Muscle of leg (tissue), 11 donors: ENCODE measurements around the gene PRTN3. TPM values are rescaled to one million over a fixed set of nuclear protein-coding genes. Genes with fewer than 3 reads are reported as not detected.
"Not testable (repeated sequence)": the region's sequence is repeated elsewhere in the genome, so short reads cannot be mapped to it uniquely, and the experiment has no call there.

Experiments used
- DNase-seq: peaks from one replicate; pipeline ENCODE4 v3.0.0; 2013
- H3K27ac ChIP-seq: one replicate; pipeline ENCODE4 v1.5.1; 2013; ENCODE audit warnings: mild to moderate bottlenecking, low read length, control low read depth
- H3K27me3 ChIP-seq: one replicate; pipeline ENCODE4 v1.6.1; 2013; ENCODE audit warnings: low read length; ENCODE audit not compliant: control insufficient read depth, insufficient read depth
- H3K36me3 ChIP-seq: one replicate; pipeline ENCODE4 v1.6.1; 2013; ENCODE audit warnings: low read length; ENCODE audit not compliant: control insufficient read depth, insufficient read depth
- H3K4me1 ChIP-seq: one replicate; pipeline ENCODE4 v1.6.1; 2013; ENCODE audit warnings: low read length; ENCODE audit not compliant: control insufficient read depth, insufficient read depth
- H3K4me3 ChIP-seq: one replicate; pipeline ENCODE4 v1.5.1; 2013; ENCODE audit warnings: low read length, control low read depth
- H3K9me3 ChIP-seq: replicated peaks from 2 replicates; pipeline ENCODE4 v1.6.1; 2013; ENCODE audit warnings: low read depth, low read length; ENCODE audit not compliant: control insufficient read depth
- WGBS: methylation state at CpG from one replicate; pipeline ENCODE4 v1.1.5; 2013; ENCODE audit warnings: missing lambda C conversion rate; ENCODE audit not compliant: insufficient coverage; 5-methylcytosine and 5-hydroxymethylcytosine counted together
- polyA plus RNA-seq, 8 donors: library from polyadenylated mRNA; unstranded; fragments of 120-200 nt; gene quantifications; one replicate each; pipeline versions ENCODE4 v1.2.1 to v1.2.3, GENCODE V29; 2013; ENCODE audit warnings: inconsistent platforms in 1 of 8, low replicate concordance in 1 of 8; ENCODE audit not compliant: insufficient read length in 8 of 8, insufficient read depth in 1 of 8
- total RNA-seq: library from RNA; stranded (reverse); fragments of 120-200 nt; gene quantifications from one replicate; pipeline ENCODE4 v1.2.4, GENCODE V29; 2013

The PRTN3 gene
- total and polyA plus RNA-seq, 9 donors, result 0.44 to 11.6 (median 3.8) TPM

DNA sequence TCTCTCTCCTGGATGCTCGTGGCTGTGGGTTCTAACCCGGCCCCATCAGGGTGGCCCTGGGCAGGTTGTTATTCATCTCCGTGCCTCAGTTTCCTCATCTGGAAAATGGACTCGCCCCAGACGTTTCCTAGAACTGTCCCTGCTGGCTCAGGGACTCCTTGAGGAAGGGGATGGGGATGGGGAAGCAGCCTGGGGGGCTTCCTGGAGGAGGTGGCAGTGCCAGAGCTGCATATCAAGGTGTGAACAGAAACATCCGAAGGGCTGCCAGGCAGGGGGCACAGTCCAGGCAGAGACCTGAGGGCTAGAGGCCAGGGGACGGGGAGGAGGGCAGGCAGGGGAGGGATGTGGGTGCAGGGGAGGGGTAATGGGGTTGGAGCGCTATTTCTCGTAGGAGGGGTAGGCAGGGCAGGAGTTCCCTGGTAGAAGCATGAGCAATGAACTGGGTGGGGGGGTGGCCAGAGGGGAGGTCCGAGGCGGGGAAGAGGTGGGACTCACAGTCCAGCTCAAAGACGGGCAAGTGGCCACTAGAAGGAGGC is 7.7 kb downstream of the PRTN3 start:
- Histone ChIP-seq H3K9me3 (no peaks in the 10 kb centered on the region), H3K27me3 (peaks cover 75% of the 10 kb centered on the region), H3K36me3 (no peaks in the 10 kb centered on the region), H3K4me1 (peaks cover 25% of the 10 kb centered on the region), H3K4me3 (no peak overlapping the region), H3K27ac (no peak overlapping the region)
- WGBS, result 39% methylated on average over 12 of the region's 12 CpGs
- peak; percentile 15 for DNase-seq

GRCh38 chr19:849195-849594 is 8.4 kb downstream of the PRTN3 start:
- not testable (repeated sequence) for H3K4me3 ChIP-seq, DNase-seq, H3K27ac ChIP-seq, H3K36me3 ChIP-seq, H3K9me3 ChIP-seq
- Histone ChIP-seq H3K27me3 (peaks cover 74% of the 10 kb centered on the region), H3K4me1 (peaks cover 20% of the 10 kb centered on the region)
- WGBS, result 84% methylated on average over 7 of the region's 8 CpGs

DNA sequence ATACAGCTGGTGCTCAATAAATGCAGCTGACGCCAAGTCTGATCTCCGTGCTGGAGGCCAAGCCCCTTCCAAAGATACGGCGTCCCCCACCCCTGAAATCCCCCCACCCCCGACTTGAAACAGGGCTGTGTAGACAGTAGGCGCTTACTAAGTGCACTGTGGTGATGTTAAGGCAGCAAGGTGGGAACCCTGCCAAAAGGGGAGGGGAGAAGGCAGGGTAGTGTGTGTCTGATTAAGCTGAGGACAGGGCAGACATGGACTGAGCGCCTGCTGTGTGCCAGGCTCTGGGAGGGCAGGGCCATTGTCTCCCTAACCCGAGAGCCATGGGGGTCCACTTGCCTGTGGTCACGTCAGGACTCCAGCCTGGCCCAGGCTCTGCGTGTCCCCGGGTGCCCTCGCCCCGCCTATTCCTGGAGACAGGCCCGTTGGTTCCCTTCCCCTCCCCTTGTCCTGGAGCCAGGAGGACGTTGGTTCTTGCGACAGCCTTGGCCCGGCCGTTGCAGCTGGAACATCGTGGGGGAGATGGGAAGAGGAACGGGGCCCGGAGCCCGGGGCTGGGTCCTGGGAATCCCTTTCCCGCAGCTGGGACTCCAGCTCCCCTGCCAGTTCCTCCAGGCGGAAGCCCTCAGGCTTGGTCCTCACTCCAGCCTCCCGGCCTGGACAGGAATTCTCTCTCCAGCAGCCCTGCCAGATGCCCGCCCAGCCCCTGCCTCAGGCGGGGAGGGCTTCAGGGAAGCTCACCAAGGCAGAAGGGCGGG is 9.6 kb downstream of the PRTN3 start:
- H3K27ac ChIP-seq, result peak overlapping the region; percentile 71
- H3K9me3 ChIP-seq, result no peaks in the 10 kb centered on the region
- peaks cover 20% of the 10 kb centered on the region for H3K4me1 ChIP-seq
- DNase-seq, result peak; percentile 93
- H3K36me3 ChIP-seq, result no peaks in the 10 kb centered on the region
- 5% methylated on average over 21 of the region's 28 CpGs for WGBS
- no peak overlapping the region for H3K4me3 ChIP-seq
- H3K27me3 ChIP-seq, result peaks cover 69% of the 10 kb centered on the region

DNA sequence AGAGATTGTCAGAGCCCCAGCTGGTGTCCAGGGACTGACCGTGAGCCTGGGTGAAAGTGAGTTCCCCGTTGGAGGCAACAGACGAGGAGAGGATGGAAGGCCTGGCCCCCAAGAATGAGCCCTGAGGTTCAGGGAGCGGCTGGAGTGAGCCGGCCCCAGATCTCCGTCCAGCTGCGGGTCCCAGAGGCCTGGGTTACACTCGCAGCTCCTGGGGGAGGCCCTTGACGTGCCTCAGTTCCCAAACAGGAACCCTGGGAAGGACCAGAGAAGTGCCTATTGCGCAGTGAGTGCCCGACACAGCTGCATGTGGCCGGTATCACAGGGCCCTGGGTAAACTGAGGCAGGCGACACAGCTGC is 10.2 kb downstream of the PRTN3 start:
- no peak overlapping the region for H3K4me3 ChIP-seq
- WGBS, result 30% methylated on average over 13 of the region's 13 CpGs
- peaks cover 64% of the 10 kb centered on the region for H3K27me3 ChIP-seq
- peaks cover 20% of the 10 kb centered on the region for H3K4me1 ChIP-seq
- H3K27ac ChIP-seq, result peak overlapping the region; percentile 71
- DNase-seq, result no peak
- no peaks in the 10 kb centered on the region for H3K36me3 ChIP-seq
- no peaks in the 10 kb centered on the region for H3K9me3 ChIP-seq

- peaks cover 20% of the 10 kb centered on the region for H3K4me1 ChIP-seq
- H3K4me3 ChIP-seq, result no peak within 1 kb of the TSS
- peaks cover 52% of the 10 kb centered on the region for H3K27me3 ChIP-seq
- no peaks in the 10 kb centered on the region for H3K9me3 ChIP-seq
- DNase-seq, result peak; percentile 9
- 61% methylated on average over 31 of the region's 55 CpGs for WGBS
- no peak within 1 kb of the TSS for H3K27ac ChIP-seq
- no peaks in the 10 kb centered on the region for H3K36me3 ChIP-seq
Measured at GRCh38 chr19:852136-853013, 11.6 kb downstream of the PRTN3 start, which contains the start of gene ELANE. TSS of gene ELANE (plus strand) at chr19:852303. CDS start at chr19:852329, 26 bp downstream.

DNA sequence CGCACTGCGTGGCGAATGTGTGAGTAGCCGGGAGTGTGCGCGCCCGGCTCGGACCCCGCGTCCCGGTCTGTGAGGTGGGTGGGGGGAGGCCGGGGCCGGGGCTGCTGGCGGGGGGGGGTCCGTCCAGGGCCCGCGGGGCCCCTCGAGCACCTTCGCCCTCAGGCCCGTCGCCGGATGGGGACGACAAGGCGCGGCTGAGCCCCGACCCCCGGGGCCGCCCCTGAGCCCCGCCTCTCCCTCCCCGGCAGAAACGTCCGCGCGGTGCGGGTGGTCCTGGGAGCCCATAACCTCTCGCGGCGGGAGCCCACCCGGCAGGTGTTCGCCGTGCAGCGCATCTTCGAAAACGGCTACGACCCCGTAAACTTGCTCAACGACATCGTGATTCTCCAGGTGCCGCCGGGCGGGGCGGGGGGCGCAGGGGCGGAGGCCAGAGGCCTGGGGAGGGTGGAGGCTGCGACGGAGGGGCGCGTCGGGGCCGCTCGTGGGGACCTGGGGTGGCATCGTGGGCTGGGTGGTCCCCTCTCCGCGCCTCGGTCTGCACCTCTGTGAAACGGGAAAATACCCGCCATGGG is 12.3 kb downstream of the PRTN3 start:
- Histone ChIP-seq H3K27ac (no peak overlapping the region), H3K4me3 (no peak overlapping the region), H3K9me3 (no peaks in the 10 kb centered on the region), H3K36me3 (no peaks in the 10 kb centered on the region), H3K27me3 (peaks cover 49% of the 10 kb centered on the region), H3K4me1 (peaks cover 13% of the 10 kb centered on the region)
- WGBS, result 28% methylated on average over 47 of the region's 67 CpGs
- no peak for DNase-seq

- DNase-seq, H3K9me3 ChIP-seq, H3K36me3 ChIP-seq, H3K4me3 ChIP-seq, H3K27ac ChIP-seq, H3K4me1 ChIP-seq: not testable (repeated sequence)
- WGBS, result 100% methylated on average over 5 of the region's 17 CpGs
- H3K27me3 ChIP-seq, result peaks cover 49% of the 10 kb centered on the region
Measured at GRCh38 chr19:853614-854220, 12.9 kb downstream of the PRTN3 start.

- H3K27ac ChIP-seq, result no peak overlapping the region
- H3K27me3 ChIP-seq, result peaks cover 55% of the 10 kb centered on the region
- WGBS, result 100% methylated on average over 1 of the region's 6 CpGs
- no peak overlapping the region for H3K4me3 ChIP-seq
- no peaks in the 10 kb centered on the region for H3K9me3 ChIP-seq
- H3K4me1 ChIP-seq, result peaks cover 14% of the 10 kb centered on the region
- no peaks in the 10 kb centered on the region for H3K36me3 ChIP-seq
- DNase-seq, result no peak
Measured at GRCh38 chr19:854549-854948, 13.8 kb downstream of the PRTN3 start.

- H3K4me3 ChIP-seq, result no peak overlapping the region
- peaks cover 61% of the 10 kb centered on the region for H3K27me3 ChIP-seq
Measured at GRCh38 chr19:855142-855541, 14.3 kb downstream of the PRTN3 start.

More at GRCh38 chr19:855142-855541, 14.3 kb downstream of the PRTN3 start:
- Histone ChIP-seq H3K36me3 (no peaks in the 10 kb centered on the region), H3K27ac (no peak overlapping the region), H3K4me1 (peaks cover 18% of the 10 kb centered on the region), H3K9me3 (no peaks in the 10 kb centered on the region)
- DNase-seq, result no peak
- 90% methylated on average over 7 of the region's 12 CpGs for WGBS
